Mesenchymal stem cell (in vitro differentiated cells and primary cell): ENCODE results near the gene SSC5D.

ENCODE experiments used
- DNase-seq: peaks from one replicate; pipeline ENCODE4 v3.0.0-alpha.2; 2013
- H2AFZ ChIP-seq: one replicate; pipeline ENCODE4 v1.6.1; 2013; ENCODE audit warnings: low read depth, mild to moderate bottlenecking, control low read depth, inconsistent platforms, low read length, moderate library complexity
- H2AK5ac ChIP-seq: 2 replicates; pipeline ENCODE4 v1.6.1; 2013; ENCODE audit warnings: low read length, moderate library complexity, mild to moderate bottlenecking, inconsistent platforms; ENCODE audit not compliant: severe bottlenecking
- H2BK120ac ChIP-seq: one replicate; pipeline ENCODE4 v1.6.1; 2013; ENCODE audit warnings: low read depth, mild to moderate bottlenecking, inconsistent platforms, low read length, moderate library complexity
- H2BK12ac ChIP-seq, 2 experiments: one replicate each; pipeline ENCODE4 v1.6.1; 2013; ENCODE audit warnings: inconsistent platforms in 2 of 2, low read length in 2 of 2, mild to moderate bottlenecking in 2 of 2, moderate library complexity in 2 of 2, control low read depth in 1 of 2
- H2BK15ac ChIP-seq: one replicate; pipeline ENCODE4 v1.6.1; 2013; ENCODE audit warnings: mild to moderate bottlenecking, low read depth, inconsistent platforms; ENCODE audit not compliant: poor library complexity, severe bottlenecking
- H2BK5ac ChIP-seq: 2 replicates; pipeline ENCODE4 v1.6.1; 2013; ENCODE audit warnings: low read depth, mild to moderate bottlenecking, low read length, control low read depth, inconsistent platforms; ENCODE audit not compliant: poor library complexity, severe bottlenecking
- H3K14ac ChIP-seq, 2 experiments: one replicate each; pipeline ENCODE4 v1.6.1; 2013; ENCODE audit warnings: inconsistent platforms in 2 of 2, low read length in 2 of 2, control low read depth in 1 of 2, mild to moderate bottlenecking in 1 of 2, moderate library complexity in 1 of 2
- H3K18ac ChIP-seq, 2 experiments: one replicate each; pipeline ENCODE4 v1.6.1; 2013; ENCODE audit warnings: inconsistent platforms in 2 of 2, low read length in 2 of 2, control low read depth in 1 of 2, low read depth in 1 of 2, mild to moderate bottlenecking in 1 of 2
- H3K23ac ChIP-seq, 2 experiments: one replicate each; pipeline ENCODE4 v1.6.1; 2013; ENCODE audit warnings: inconsistent platforms in 2 of 2, low read length in 2 of 2, mild to moderate bottlenecking in 2 of 2, moderate library complexity in 2 of 2, control low read depth in 1 of 2
- H3K27ac ChIP-seq: 2 replicates; pipeline ENCODE4 v1.5.1; 2013; ENCODE audit warnings: mild to moderate bottlenecking, moderate library complexity, low read length, control low read depth, inconsistent platforms; ENCODE audit not compliant: poor library complexity, severe bottlenecking
- H3K27me3 ChIP-seq, 2 experiments: 2 replicates each; pipeline versions ENCODE4 v1.6.1 to v1.7.0; 2013; ENCODE audit warnings: low read length in 2 of 2, mild to moderate bottlenecking in 2 of 2, moderate library complexity in 2 of 2, control low read depth in 1 of 2, inconsistent platforms in 1 of 2; ENCODE audit not compliant: control insufficient read depth in 1 of 2, insufficient read depth in 1 of 2
- H3K36me3 ChIP-seq, 2 experiments: 2 replicates each; pipeline versions ENCODE4 v1.6.1 to v1.7.0; 2013; ENCODE audit warnings: low read length in 2 of 2, control low read depth in 1 of 2, inconsistent platforms in 1 of 2, low read depth in 1 of 2, mild to moderate bottlenecking in 1 of 2; ENCODE audit not compliant: insufficient read depth in 2 of 2, control insufficient read depth in 1 of 2
- H3K4ac ChIP-seq, 2 experiments: one replicate each; pipeline ENCODE4 v1.6.1; 2013; ENCODE audit warnings: inconsistent platforms in 2 of 2, low read length in 2 of 2, mild to moderate bottlenecking in 2 of 2, moderate library complexity in 2 of 2, control low read depth in 1 of 2, low read depth in 1 of 2
- H3K4me1 ChIP-seq: 2 replicates; pipeline ENCODE4 v1.6.1; 2013; ENCODE audit warnings: low read depth, low read length, control low read depth; ENCODE audit not compliant: control insufficient read depth, insufficient read depth
- H3K4me2 ChIP-seq: 2 replicates; pipeline ENCODE4 v1.6.1; 2013; ENCODE audit warnings: low read length, mild to moderate bottlenecking, inconsistent platforms; ENCODE audit not compliant: poor library complexity, severe bottlenecking
- H3K4me3 ChIP-seq, 2 experiments: 2 replicates each; pipeline versions ENCODE4 v1.5.1 to v1.7.0; 2013; ENCODE audit warnings: low read length in 2 of 2, mild to moderate bottlenecking in 2 of 2, control low read depth in 1 of 2, low read depth in 1 of 2; ENCODE audit not compliant: insufficient read depth in 1 of 2
- H3K79me1 ChIP-seq: replicated peaks from 2 replicates; pipeline ENCODE4 v1.6.1; 2013; ENCODE audit warnings: mild to moderate bottlenecking, control low read depth, low read length, inconsistent platforms; ENCODE audit not compliant: poor library complexity, severe bottlenecking
- H3K9ac ChIP-seq: 2 replicates; pipeline ENCODE4 v1.7.0; 2013; ENCODE audit warnings: mild to moderate bottlenecking, low read length, moderate library complexity
- H3K9me3 ChIP-seq: 2 replicates; pipeline ENCODE4 v1.7.0; 2013; ENCODE audit warnings: mild to moderate bottlenecking, low read length; ENCODE audit not compliant: control insufficient read depth
- H4K8ac ChIP-seq: one replicate; pipeline ENCODE4 v1.6.1; 2013; ENCODE audit warnings: inconsistent platforms, mild to moderate bottlenecking, low read length, moderate library complexity
- H4K91ac ChIP-seq: one replicate; pipeline ENCODE4 v1.6.1; 2013; ENCODE audit warnings: mild to moderate bottlenecking, low read length, inconsistent platforms
- WGBS: methylation state at CpG from one replicate; pipeline ENCODE4 v1.1.7; 2013; ENCODE audit warnings: mixed read lengths; 5-methylcytosine and 5-hydroxymethylcytosine counted together

The SSC5D gene

GRCh38 chr19:55489711-55490477, 1.7 kb downstream of the SSC5D start:
- WGBS = 82% methylated on average over 14 of the region's 21 CpGs
- peak overlapping the region in 1 of 2 experiments; percentile 80 for H2BK12ac ChIP-seq

GRCh38 chr19:55490478-55491432, 2.5 kb downstream of the SSC5D start:
- 89% methylated on average over 36 of the region's 52 CpGs for WGBS
- DNase-seq = no peak
- H3K27ac ChIP-seq = no peak overlapping the region

More at GRCh38 chr19:55489711-55490477, 1.7 kb downstream of the SSC5D start:
- Histone ChIP-seq H2AK5ac (peak overlapping the region; percentile 82), H2BK120ac (peak overlapping the region; percentile 54), H4K91ac (peak overlapping the region; percentile 57), H3K9me3 (no peaks in the 10 kb centered on the region), H3K36me3 (peaks cover 0 to 53% of the 10 kb centered on the region in 2 experiments), H3K4me3 (peak overlapping the region in 1 of 2 experiments; percentile 65), H3K23ac (no peak overlapping the region), H3K14ac (no peak overlapping the region), H3K27ac (no peak overlapping the region), H3K27me3 (no peaks in the 10 kb centered on the region), H3K79me1 (peaks cover 7% of the 10 kb centered on the region), H2BK15ac (no peak overlapping the region), H3K18ac (no peak overlapping the region), H3K4ac (no peak overlapping the region), H4K8ac (peak overlapping the region; percentile 76), H2AFZ (no peak overlapping the region), H3K9ac (peak overlapping the region; percentile 51), H3K4me1 (peaks cover 69% of the 10 kb centered on the region), H3K4me2 (peak overlapping the region; percentile 46), H2BK5ac (no peak overlapping the region)
- no peak for DNase-seq

GRCh38 chr19:55491546-55492360, 3.5 kb downstream of the SSC5D start:
- no peak overlapping the region for H2BK15ac ChIP-seq
- no peak overlapping the region for H4K91ac ChIP-seq
- no peak overlapping the region for H3K4ac ChIP-seq
- H2AFZ ChIP-seq = no peak overlapping the region
- no peak overlapping the region for H2BK5ac ChIP-seq
- no peak overlapping the region for H4K8ac ChIP-seq
- H3K9ac ChIP-seq = peak overlapping the region; percentile 63
- peak overlapping the region in 1 of 2 experiments; percentile 27 for H3K23ac ChIP-seq
- no peak overlapping the region for H2AK5ac ChIP-seq
- H2BK120ac ChIP-seq = no peak overlapping the region
- H3K18ac ChIP-seq = no peak overlapping the region
- no peak overlapping the region for H3K4me2 ChIP-seq
- H3K79me1 ChIP-seq = peaks cover 7% of the 10 kb centered on the region
- DNase-seq = no peak
- no peaks in the 10 kb centered on the region for H3K9me3 ChIP-seq
- H3K27me3 ChIP-seq = no peaks in the 10 kb centered on the region
- no peak overlapping the region for H2BK12ac ChIP-seq
- H3K14ac ChIP-seq = no peak overlapping the region
- peak overlapping the region in 1 of 2 experiments; percentile 18 for H3K4me3 ChIP-seq
- H3K4me1 ChIP-seq = peaks cover 56% of the 10 kb centered on the region
- H3K27ac ChIP-seq = no peak overlapping the region
- 85% methylated on average over 19 of the region's 24 CpGs for WGBS
- peaks cover 12 to 52% of the 10 kb centered on the region in 2 experiments for H3K36me3 ChIP-seq

More at GRCh38 chr19:55490478-55491432, 2.5 kb downstream of the SSC5D start:
- Histone ChIP-seq H2AFZ (no peak overlapping the region), H3K4me3 (peak overlapping the region in 1 of 2 experiments; percentile 18), H4K8ac (no peak overlapping the region), H3K79me1 (peaks cover 7% of the 10 kb centered on the region), H3K23ac (no peak overlapping the region), H3K18ac (no peak overlapping the region), H2BK120ac (no peak overlapping the region), H2AK5ac (no peak overlapping the region), H3K4me2 (no peak overlapping the region), H2BK5ac (no peak overlapping the region), H2BK15ac (peak overlapping the region; percentile 41), H3K36me3 (peaks cover 5 to 57% of the 10 kb centered on the region in 2 experiments), H3K14ac (no peak overlapping the region), H3K4ac (no peak overlapping the region), H3K4me1 (peaks cover 66% of the 10 kb centered on the region), H2BK12ac (no peak overlapping the region), H3K27me3 (no peaks in the 10 kb centered on the region), H4K91ac (peak overlapping the region; percentile 32), H3K9me3 (no peaks in the 10 kb centered on the region), H3K9ac (peak overlapping the region; percentile 63)
